Left colon (tissue), 2 donors: ENCODE measurements around the gene ENDOV. TPM values are rescaled to one million over a fixed set of nuclear protein-coding genes. Genes with fewer than 3 reads are reported as not detected.

Source experiments
- microRNA-seq, 2 donors: library from miRNA; unstranded; fragments of <30 nt; microRNA quantifications; one replicate each; pipeline versions ENCODE4 v1.1.0 to v1.2.0, GENCODE V29; 2020
- total RNA-seq, 2 donors: library from RNA; stranded (reverse); fragmentation: NEBNext Ultra II Directional; extraction: Animal tissue kit (Norgen Biotek cat#: 25700); gene quantifications; one replicate each; pipeline ENCODE4 v1.2.1, GENCODE V29; 2021
- donor health status: DM: no; HTN: no; CAD: no.
- donor health status: DM: yes; HTN: yes; CAD: no.

The ENDOV gene
- total RNA-seq, 2 donors from 2014 or later, result 23.2 to 25.5 TPM

Small RNA genes lying within 50 kb of the gene (microRNA-seq; reads per million reads assigned to microRNA genes)
- gene MIR4730, result 0 reads per million in 2 donors

Other genes with a start within 250 kb of the ENDOV start
- gene CARD14, start 245.1 kb upstream of the ENDOV start, total RNA-seq, result 1 to 10 TPM in 1 of 2 donors, under 1 TPM in 1; 0.64 to 1.3 TPM
- gene SGSH, start 194.8 kb upstream of the ENDOV start, total RNA-seq, result 10 to 100 TPM; 51.2 to 54.9 TPM
- gene SLC26A11, start 194.7 kb upstream of the ENDOV start, total RNA-seq, result 1 to 10 TPM; 9.4 to 10.0 TPM
- gene RNF213, start 154.3 kb upstream of the ENDOV start, total RNA-seq, result 100 to 1,000 TPM in 1 of 2 donors, 10 to 100 TPM in 1; 95.9 to 142 TPM
- 1 to 10 TPM in 1 of 2 donors, under 1 TPM in 1; 0.12 to 9.8 TPM for gene NPTX1, start 61.4 kb downstream of the ENDOV start, total RNA-seq
- gene RPTOR, start 129.7 kb downstream of the ENDOV start, total RNA-seq, result 10 to 100 TPM; 33.4 to 35.7 TPM